NB4 (cell line): Measurements from ENCODE around the gene LCORL.

ENCODE experiments used
- CTCF ChIP-seq: IDR thresholded peaks from one replicate; pipeline ENCODE4 v1.5.1; 2012; ENCODE audit warnings: low read depth, low read length
- MYC ChIP-seq: IDR thresholded peaks from 2 replicates; pipeline ENCODE4 v1.6.1; 2011; ENCODE audit warnings: low read depth, low read length
- POLR2A ChIP-seq: IDR thresholded peaks from 2 replicates; pipeline ENCODE4 v1.6.1; 2011; ENCODE audit warnings: mild to moderate bottlenecking; ENCODE audit not compliant: insufficient read length; ENCODE audit errors: extremely low read depth
- TF ChIP-seq, protein P1 (sequence below): IDR thresholded peaks from 2 replicates; pipeline ENCODE4 v1.6.1; 2011; ENCODE audit warnings: low read depth, low read length

DNA sequence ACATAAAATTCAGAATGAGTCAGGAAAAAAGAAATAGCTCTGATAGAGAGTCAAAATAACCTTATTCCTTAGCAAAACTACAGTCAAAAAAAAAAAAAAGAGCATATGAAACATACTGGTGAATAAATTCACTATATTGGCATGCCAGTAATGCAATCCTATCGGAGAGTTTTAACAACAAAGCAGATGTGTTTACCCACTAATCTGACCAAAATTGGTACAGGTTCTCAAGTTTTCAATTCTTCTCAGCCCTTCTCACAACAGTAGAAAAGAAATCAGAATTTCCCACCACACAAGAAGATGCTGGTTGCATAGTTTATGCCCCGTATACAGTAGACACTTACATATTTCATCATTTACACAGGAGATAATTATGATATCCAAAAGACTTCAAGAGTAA lies 59.4 kb downstream of the LCORL start:
- TF ChIP-seq CTCF (no peak), POLR2A (no peak), MYC (no peak)
- TF ChIP-seq, protein P1, sequence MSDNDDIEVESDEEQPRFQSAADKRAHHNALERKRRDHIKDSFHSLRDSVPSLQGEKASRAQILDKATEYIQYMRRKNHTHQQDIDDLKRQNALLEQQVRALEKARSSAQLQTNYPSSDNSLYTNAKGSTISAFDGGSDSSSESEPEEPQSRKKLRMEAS = no peak
